HL-60 (cell line): Measurements from ENCODE around the gene LRFN2.

Experiments used
- CTCF ChIP-seq: IDR thresholded peaks from one replicate; pipeline ENCODE4 v1.5.1; 2011; ENCODE audit warnings: low read length, control low read depth, inconsistent platforms; ENCODE audit not compliant: insufficient read depth
- POLR2AphosphoS5 ChIP-seq: IDR thresholded peaks from 2 replicates; pipeline ENCODE4 v1.6.1; 2012; ENCODE audit warnings: low read depth

GRCh38 chr6:40528051-40528450 is 59.1 kb downstream of the LRFN2 start:
- TF ChIP-seq CTCF (no peak), POLR2AphosphoS5 (no peak)
